Measurements from ENCODE around the gene RPA3. TPM values are rescaled to one million over a fixed set of nuclear protein-coding genes. Genes with fewer than 3 reads are reported as not detected.
A peak's percentile ranks its signal among the peaks of the same experiment; 100 is the strongest.

Gene RPA3
- total and polyA plus RNA-seq, 9 of the 15 experiments (the other 6 are each of a cell fraction or from before 2014, with no cell fraction given) = 68.5 to 265 (median 125) TPM

DNA sequence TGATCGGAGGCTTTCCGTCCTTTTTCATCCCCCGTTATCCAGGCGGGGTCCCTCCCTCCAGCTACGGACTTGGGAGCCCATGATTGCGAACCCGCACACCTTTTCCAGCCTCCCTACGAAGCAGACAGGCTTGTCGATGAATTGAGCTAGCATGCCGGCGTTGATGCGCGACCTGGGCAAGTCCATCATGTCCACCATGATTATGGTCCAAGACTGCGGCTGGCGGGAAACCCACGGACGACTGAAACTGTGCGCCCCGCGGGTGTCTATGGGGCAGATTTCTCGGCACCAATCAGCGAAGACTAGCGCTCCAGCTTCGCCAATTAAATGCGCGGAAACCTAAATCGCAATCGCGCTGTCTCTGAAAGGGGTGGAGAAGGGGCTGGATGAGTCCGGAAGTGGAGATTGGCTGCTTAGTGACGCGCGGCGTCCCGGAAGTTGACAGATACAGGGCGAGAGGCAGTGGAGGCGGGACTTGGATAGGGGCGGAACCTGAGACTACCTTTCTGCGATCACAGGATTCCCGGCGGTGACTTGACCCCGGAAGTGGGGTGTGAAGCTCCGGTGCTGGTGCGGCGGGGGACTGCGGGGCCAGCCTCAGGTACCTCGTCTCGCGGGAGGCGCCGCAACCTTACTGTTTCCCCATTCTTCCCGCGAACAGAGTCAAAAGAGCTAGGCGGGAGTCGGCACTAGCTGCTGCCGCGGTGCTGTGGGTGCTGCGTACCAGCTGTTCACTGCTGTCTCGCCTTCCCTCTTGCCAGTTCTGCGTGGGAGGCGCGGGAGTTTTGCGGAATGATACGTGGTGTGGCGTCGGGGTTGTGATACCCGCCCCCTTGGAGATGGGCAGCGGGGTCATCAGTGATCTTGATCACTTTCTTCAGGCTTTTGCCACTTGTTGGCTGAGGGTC is 77.9 kb downstream of the RPA3 start, which contains the start of gene UMAD1 (continued):
- TF ChIP-seq, protein P1, sequence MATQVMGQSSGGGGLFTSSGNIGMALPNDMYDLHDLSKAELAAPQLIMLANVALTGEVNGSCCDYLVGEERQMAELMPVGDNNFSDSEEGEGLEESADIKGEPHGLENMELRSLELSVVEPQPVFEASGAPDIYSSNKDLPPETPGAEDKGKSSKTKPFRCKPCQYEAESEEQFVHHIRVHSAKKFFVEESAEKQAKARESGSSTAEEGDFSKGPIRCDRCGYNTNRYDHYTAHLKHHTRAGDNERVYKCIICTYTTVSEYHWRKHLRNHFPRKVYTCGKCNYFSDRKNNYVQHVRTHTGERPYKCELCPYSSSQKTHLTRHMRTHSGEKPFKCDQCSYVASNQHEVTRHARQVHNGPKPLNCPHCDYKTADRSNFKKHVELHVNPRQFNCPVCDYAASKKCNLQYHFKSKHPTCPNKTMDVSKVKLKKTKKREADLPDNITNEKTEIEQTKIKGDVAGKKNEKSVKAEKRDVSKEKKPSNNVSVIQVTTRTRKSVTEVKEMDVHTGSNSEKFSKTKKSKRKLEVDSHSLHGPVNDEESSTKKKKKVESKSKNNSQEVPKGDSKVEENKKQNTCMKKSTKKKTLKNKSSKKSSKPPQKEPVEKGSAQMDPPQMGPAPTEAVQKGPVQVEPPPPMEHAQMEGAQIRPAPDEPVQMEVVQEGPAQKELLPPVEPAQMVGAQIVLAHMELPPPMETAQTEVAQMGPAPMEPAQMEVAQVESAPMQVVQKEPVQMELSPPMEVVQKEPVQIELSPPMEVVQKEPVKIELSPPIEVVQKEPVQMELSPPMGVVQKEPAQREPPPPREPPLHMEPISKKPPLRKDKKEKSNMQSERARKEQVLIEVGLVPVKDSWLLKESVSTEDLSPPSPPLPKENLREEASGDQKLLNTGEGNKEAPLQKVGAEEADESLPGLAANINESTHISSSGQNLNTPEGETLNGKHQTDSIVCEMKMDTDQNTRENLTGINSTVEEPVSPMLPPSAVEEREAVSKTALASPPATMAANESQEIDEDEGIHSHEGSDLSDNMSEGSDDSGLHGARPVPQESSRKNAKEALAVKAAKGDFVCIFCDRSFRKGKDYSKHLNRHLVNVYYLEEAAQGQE (IDR thresholded peaks at IDR 0.05; ENCODE audit: borderline replicate concordance) = no peak
- TF ChIP-seq, protein P1 (CRISPR knock-in tag; IDR thresholded peaks at IDR 0.05; ENCODE audit: low read depth) = 0 out of 2 replicates have a peak, but pooled peaks have one; percentile 46
- TF ChIP-seq BDP1 (IDR thresholded peaks at IDR 0.05; ENCODE audit: insufficient read depth, insufficient read length) = no peak
- peak; percentile 82 for TF ChIP-seq HDAC2 (IDR thresholded peaks at IDR 0.05)
- TF ChIP-seq SMAD1 (IDR thresholded peaks at IDR 0.05; ENCODE audit: low read depth, low read length, partially characterized antibody) = peak; percentile 65
- no peak for TF ChIP-seq HBP1 (CRISPR knock-in tag; IDR thresholded peaks at IDR 0.05)
- TF ChIP-seq JUND (IDR thresholded peaks at IDR 0.05; ENCODE audit: borderline replicate concordance, low read depth, low read length) = no peak; the same call in 1 of the 2 replicates
- TF ChIP-seq JUND (tag; IDR thresholded peaks at IDR 0.05; ENCODE audit: borderline replicate concordance, low read depth, low read length) = no peak; the same call in 2 of the 3 replicates
- peak; percentile 94 for TF ChIP-seq GABPB1 (CRISPR knock-in tag; IDR thresholded peaks at IDR 0.05)
- TF ChIP-seq ZNF217 (CRISPR knock-in tag; IDR thresholded peaks at IDR 0.05) = no peak
- TF ChIP-seq MCM3 (IDR thresholded peaks at IDR 0.05) = no peak
- TF ChIP-seq TCF7 (IDR thresholded peaks at IDR 0.05; ENCODE audit: borderline replicate concordance) = no peak; the same call in 1 of the 2 replicates
- no peak for TF ChIP-seq STAT5B (CRISPR knock-in tag; IDR thresholded peaks at IDR 0.05)
- TF ChIP-seq ZNF311 (CRISPR knock-in tag; IDR thresholded peaks at IDR 0.05) = no peak
- TF ChIP-seq NR1H2 (CRISPR knock-in tag; IDR thresholded peaks at IDR 0.05) = peak; percentile 73; the same call in 1 of the 2 replicates
- TF ChIP-seq FOXJ2 (tag; IDR thresholded peaks at IDR 0.05) = peak; percentile 55; the same call in 1 of the 2 replicates
